ENCODE results near the gene UNKL.

Gene UNKL

GRCh38 chr16:1451702-1452392 lies 37.3 kb upstream of the UNKL start:
- H3K4me3 ChIP-seq (ENCODE audit: low read depth, low read length), result no peak overlapping the region
- no peak for TF ChIP-seq CTCF (IDR thresholded peaks at IDR 0.05; ENCODE audit: control insufficient read depth, extremely low read depth, insufficient read depth)
- no peak for DNase-seq (ENCODE audit: low read depth)

- H3K4me3 ChIP-seq (ENCODE audit: low read depth, low read length), result no peak overlapping the region
- TF ChIP-seq CTCF (IDR thresholded peaks at IDR 0.05; ENCODE audit: control insufficient read depth, extremely low read depth, insufficient read depth), result no peak
- DNase-seq (ENCODE audit: low read depth), result no peak
These were observed 36.3 kb upstream of the UNKL start for GRCh38 chr16:1450841-1451240.

GRCh38 chr16:1450218-1450617 lies 35.7 kb upstream of the UNKL start:
- H3K4me3 ChIP-seq (ENCODE audit: low read depth, low read length), result no peak overlapping the region
- TF ChIP-seq CTCF (IDR thresholded peaks at IDR 0.05; ENCODE audit: control insufficient read depth, extremely low read depth, insufficient read depth), result no peak
- DNase-seq (ENCODE audit: low read depth), result no peak

- DNase-seq (ENCODE audit: low read depth), result no peak
- H3K4me3 ChIP-seq (ENCODE audit: low read depth, low read length), result no peak overlapping the region
- TF ChIP-seq CTCF (IDR thresholded peaks at IDR 0.05; ENCODE audit: control insufficient read depth, extremely low read depth, insufficient read depth), result no peak
These were observed 34.8 kb upstream of the UNKL start for GRCh38 chr16:1449201-1449788.

- H3K4me3 ChIP-seq (ENCODE audit: low read depth, low read length), result no peak overlapping the region
- no peak for TF ChIP-seq CTCF (IDR thresholded peaks at IDR 0.05; ENCODE audit: control insufficient read depth, extremely low read depth, insufficient read depth)
These were observed 34.1 kb upstream of the UNKL start for GRCh38 chr16:1448536-1449116.

GRCh38 chr16:1447965-1448364 lies 33.5 kb upstream of the UNKL start:
- no peak for DNase-seq (ENCODE audit: low read depth)
- TF ChIP-seq CTCF (IDR thresholded peaks at IDR 0.05; ENCODE audit: control insufficient read depth, extremely low read depth, insufficient read depth), result no peak
- H3K4me3 ChIP-seq (ENCODE audit: low read depth, low read length), result no peak overlapping the region

More at GRCh38 chr16:1448536-1449116, 34.1 kb upstream of the UNKL start:
- no peak for DNase-seq (ENCODE audit: low read depth)
